HEK293 (cell line): ENCODE data around the gene FIGN.

Experiments used
- CTCF ChIA-PET: fragments of 350-600 bp; formaldehyde crosslinking; extraction: SDS; loops from one replicate; lab custom pipeline; 2021; ENCODE audit warnings: antibody characterized with exemption; lab: Yijun Ruan, JAX
- POLR2A ChIA-PET: fragments of 300-600 bp; formaldehyde crosslinking; extraction: SDS; loops from one replicate; lab custom pipeline; 2020; ENCODE audit warnings: antibody characterized with exemption, inconsistent platforms; lab: Yijun Ruan, JAX
- H3K27ac ChIP-seq: fragments of 200-500 bp; sonication (Bioruptor generic); 2 replicates; pipeline ENCODE4 v1.5.1; 2014; ENCODE audit warnings: low read depth, low read length, control low read depth, inconsistent platforms; ENCODE audit errors: extremely low read depth
- H3K36me3 ChIP-seq, 2 experiments: fragments of 200-500 bp in 1 of 2; sonication (Bioruptor generic) in 1 of 2; 1 replicate in 1 of 2; 2 replicates in 1 of 2; pipeline ENCODE4 v1.5.1; 2014 to 2017; ENCODE audit warnings: inconsistent platforms in 2 of 2, low read length in 2 of 2; ENCODE audit not compliant: control insufficient read depth in 2 of 2, insufficient read depth in 1 of 2
- H3K4me1 ChIP-seq: fragments of 200-500 bp; sonication (Bioruptor generic); 2 replicates; pipeline ENCODE4 v1.5.1; 2014; ENCODE audit warnings: mild to moderate bottlenecking, low read length, inconsistent platforms; ENCODE audit not compliant: control insufficient read depth, insufficient read depth
- H3K4me3 ChIP-seq: 2 replicates; pipeline ENCODE4 v1.5.1; 2011; ENCODE audit warnings: low read depth, mild to moderate bottlenecking, control low read depth, low read length, moderate library complexity
- H3K9me3 ChIP-seq: fragments of 200-500 bp; sonication (Bioruptor generic); 2 replicates; pipeline ENCODE4 v1.5.1; 2014; ENCODE audit warnings: low read depth, low read length, inconsistent platforms; ENCODE audit not compliant: control insufficient read depth, insufficient read depth
- GLI4 ChIP-seq: fragments of 450-650 bp; formaldehyde crosslinking; IDR thresholded peaks from 2 replicates; pipeline ENCODE4 v1.5.1; 2016; ENCODE audit warnings: missing biosample characterization, missing genetic modification characterization
- HOXD13 ChIP-seq: sonication (generic); formaldehyde crosslinking; IDR thresholded peaks from 2 replicates; pipeline ENCODE4 v1.8.0; 2022; ENCODE audit warnings: missing genetic modification reagents, borderline replicate concordance
- OVOL3 ChIP-seq: fragments of 450-650 bp; formaldehyde crosslinking; IDR thresholded peaks from 2 replicates; pipeline ENCODE4 v1.5.1; 2016; ENCODE audit warnings: missing biosample characterization, missing genetic modification characterization
- PBX3 ChIP-seq: sonication (generic); formaldehyde crosslinking; IDR thresholded peaks from 2 replicates; pipeline ENCODE4 v1.8.1; 2022; ENCODE audit warnings: mild to moderate bottlenecking, moderate library complexity, missing genetic modification reagents
- REPIN1 ChIP-seq: fragments of 450-650 bp; formaldehyde crosslinking; IDR thresholded peaks from 2 replicates; pipeline ENCODE4 v1.5.1; 2017; ENCODE audit warnings: missing biosample characterization, missing genetic modification characterization, low read depth
- REST ChIP-seq: fragments of 450-650 bp; formaldehyde crosslinking; IDR thresholded peaks from 2 replicates; pipeline ENCODE4 v1.5.1; 2016; ENCODE audit warnings: missing biosample characterization, missing genetic modification characterization
- SALL2 ChIP-seq: fragments of 450-650 bp; formaldehyde crosslinking; IDR thresholded peaks from 2 replicates; pipeline ENCODE4 v1.5.0; 2017; ENCODE audit warnings: missing biosample characterization, mild to moderate bottlenecking, missing genetic modification characterization, borderline replicate concordance
- SCRT1 ChIP-seq: fragments of 450-650 bp; formaldehyde crosslinking; IDR thresholded peaks from 2 replicates; pipeline ENCODE4 v1.5.1; 2016; ENCODE audit warnings: missing biosample characterization, missing genetic modification characterization, borderline replicate concordance
- SCRT2 ChIP-seq: fragments of 450-650 bp; formaldehyde crosslinking; IDR thresholded peaks from 2 replicates; pipeline ENCODE4 v1.5.1; 2016; ENCODE audit warnings: missing biosample characterization, missing genetic modification characterization
- SP2 ChIP-seq: fragments of 450-650 bp; formaldehyde crosslinking; IDR thresholded peaks from 2 replicates; pipeline ENCODE4 v1.5.1; 2016; ENCODE audit warnings: missing biosample characterization, missing genetic modification characterization
- SP3 ChIP-seq: fragments of 450-650 bp; formaldehyde crosslinking; IDR thresholded peaks from 2 replicates; pipeline ENCODE4 v1.5.1; 2016; ENCODE audit warnings: missing biosample characterization, missing genetic modification characterization
- SP7 ChIP-seq: fragments of 450-650 bp; formaldehyde crosslinking; IDR thresholded peaks from 2 replicates; pipeline ENCODE4 v1.5.1; 2016; ENCODE audit warnings: missing biosample characterization, missing genetic modification characterization
- YY2 ChIP-seq: fragments of 450-650 bp; formaldehyde crosslinking; IDR thresholded peaks from 2 replicates; pipeline ENCODE4 v1.5.1; 2016; ENCODE audit warnings: missing biosample characterization, missing genetic modification characterization
- ZFP69B ChIP-seq: fragments of 450-650 bp; formaldehyde crosslinking; IDR thresholded peaks from 2 replicates; pipeline ENCODE4 v1.5.1; 2016; ENCODE audit warnings: missing biosample characterization, missing genetic modification characterization
- ZNF140 ChIP-seq: fragments of 450-650 bp; formaldehyde crosslinking; IDR thresholded peaks from 2 replicates; pipeline ENCODE4 v1.5.1; 2016; ENCODE audit warnings: missing biosample characterization, missing genetic modification characterization
- ZNF292 ChIP-seq: fragments of 450-650 bp; formaldehyde crosslinking; IDR thresholded peaks from 2 replicates; pipeline ENCODE4 v1.5.1; 2016; ENCODE audit warnings: low read depth, missing biosample characterization, missing genetic modification characterization, borderline replicate concordance
- ZNF335 ChIP-seq: fragments of 450-650 bp; formaldehyde crosslinking; conservative IDR thresholded peaks from 2 replicates; pipeline ENCODE4 v1.5.1; 2016; ENCODE audit warnings: missing biosample characterization, missing genetic modification characterization
- ZNF501 ChIP-seq: fragments of 450-650 bp; formaldehyde crosslinking; IDR thresholded peaks from 2 replicates; pipeline ENCODE4 v1.5.1; 2016; ENCODE audit warnings: missing biosample characterization, missing genetic modification characterization
- ZNF510 ChIP-seq: fragments of 450-650 bp; formaldehyde crosslinking; IDR thresholded peaks from 2 replicates; pipeline ENCODE4 v1.5.1; 2018; ENCODE audit warnings: mild to moderate bottlenecking, missing genetic modification characterization, missing biosample characterization; ENCODE audit not compliant: insufficient replicate concordance
- ZNF600 ChIP-seq: fragments of 450-650 bp; formaldehyde crosslinking; IDR thresholded peaks from 2 replicates; pipeline ENCODE4 v1.5.1; 2016; ENCODE audit warnings: missing biosample characterization, missing genetic modification characterization
- ZSCAN5A ChIP-seq: fragments of 450-650 bp; formaldehyde crosslinking; IDR thresholded peaks from 2 replicates; pipeline ENCODE4 v1.5.1; 2016; ENCODE audit warnings: missing biosample characterization, missing genetic modification characterization
- TF ChIP-seq, protein P1 (sequence below): fragments of 450-650 bp; formaldehyde crosslinking; IDR thresholded peaks from 2 replicates; pipeline ENCODE4 v1.5.1; 2016; ENCODE audit warnings: missing biosample characterization, missing genetic modification characterization
- TF ChIP-seq, protein P2 (sequence below): fragments of 450-650 bp; formaldehyde crosslinking; IDR thresholded peaks from 2 replicates; pipeline ENCODE4 v1.5.1; 2016; ENCODE audit warnings: missing biosample characterization, missing genetic modification characterization
- TF ChIP-seq, protein P3 (sequence below): fragments of 450-650 bp; formaldehyde crosslinking; IDR thresholded peaks from 2 replicates; pipeline ENCODE4 v1.5.1; 2016; ENCODE audit warnings: missing biosample characterization, missing genetic modification characterization

FIGN gene

DNA sequence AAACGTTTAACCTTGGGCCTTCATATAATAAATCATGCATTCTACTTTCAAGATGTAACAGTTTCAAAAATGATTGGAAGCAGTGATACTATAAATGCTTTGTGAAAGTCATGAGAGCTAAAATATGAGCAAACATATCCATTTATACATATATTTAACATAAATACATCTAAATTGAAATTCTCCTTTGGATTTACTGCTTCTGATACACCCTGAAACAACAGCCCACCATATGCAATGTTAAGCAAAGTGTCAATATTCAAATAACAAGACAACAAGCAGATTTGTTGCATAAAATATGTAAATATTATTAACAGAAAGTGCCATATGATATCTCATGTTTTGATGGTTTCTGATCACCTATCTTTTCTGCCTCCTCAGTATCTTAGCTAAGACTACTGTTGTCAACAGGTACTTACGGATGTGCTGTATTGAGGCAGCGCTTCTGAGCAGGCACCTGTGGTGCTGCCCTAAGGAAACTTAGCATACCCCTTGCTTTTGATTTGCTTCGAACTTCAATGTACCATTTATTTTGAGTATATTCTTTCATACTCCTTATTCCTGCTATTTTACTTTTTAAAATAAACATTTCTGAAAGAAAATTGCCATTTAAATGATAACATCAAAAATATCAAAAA lies 6.1 kb downstream of the FIGN start:
- POLR2A ChIA-PET: no interaction called here
- Histone ChIP-seq H3K4me3 (no peak overlapping the region), H3K4me1 (peaks cover 10% of the 10 kb centered on the region), H3K36me3 (no peaks in the 10 kb centered on the region), H3K27ac (no peak overlapping the region), H3K9me3 (no peaks in the 10 kb centered on the region)
- CTCF ChIA-PET: interaction anchor here (0.6 to 0.9 kb wide), 3 partner anchors 221 to 550 kb away, joined by 3 read pairs; no protein-coding TSS in a partner anchor
- 0 out of 2 replicates have a peak, but pooled peaks have one; percentile 20 for TF ChIP-seq ZNF335 (tag by site-specific recombination)
- TF ChIP-seq ZNF600 (tag by site-specific recombination): no peak
- no peak for TF ChIP-seq YY2 (tag by site-specific recombination)
- peak; percentile 73 for TF ChIP-seq SCRT2 (tag by site-specific recombination)
- no peak for TF ChIP-seq SP7 (tag by site-specific recombination)
- TF ChIP-seq SCRT1 (tag by site-specific recombination): peak; percentile 67; the same call in 1 of the 2 replicates
- TF ChIP-seq ZSCAN5A (tag by site-specific recombination): no peak
- TF ChIP-seq HOXD13 (CRISPR knock-in tag): no peak
- TF ChIP-seq SP2: no peak
- TF ChIP-seq ZFP69B (tag by site-specific recombination): no peak
- no peak for TF ChIP-seq ZNF292 (tag by site-specific recombination)

- H3K36me3 ChIP-seq: no peaks in the 10 kb centered on the region
- ChIA-PET POLR2A (interaction anchor here (0.6 kb wide), 1 partner anchor 47 kb away, joined by 3 read pairs; no protein-coding TSS in a partner anchor), CTCF (no interaction called here)
- H3K27ac ChIP-seq: no peak overlapping the region
- H3K4me3 ChIP-seq: no peak overlapping the region
- no peaks in the 10 kb centered on the region for H3K4me1 ChIP-seq
- H3K9me3 ChIP-seq: no peaks in the 10 kb centered on the region
- TF ChIP-seq PBX3 (CRISPR knock-in tag): no peak
- TF ChIP-seq, protein P1, sequence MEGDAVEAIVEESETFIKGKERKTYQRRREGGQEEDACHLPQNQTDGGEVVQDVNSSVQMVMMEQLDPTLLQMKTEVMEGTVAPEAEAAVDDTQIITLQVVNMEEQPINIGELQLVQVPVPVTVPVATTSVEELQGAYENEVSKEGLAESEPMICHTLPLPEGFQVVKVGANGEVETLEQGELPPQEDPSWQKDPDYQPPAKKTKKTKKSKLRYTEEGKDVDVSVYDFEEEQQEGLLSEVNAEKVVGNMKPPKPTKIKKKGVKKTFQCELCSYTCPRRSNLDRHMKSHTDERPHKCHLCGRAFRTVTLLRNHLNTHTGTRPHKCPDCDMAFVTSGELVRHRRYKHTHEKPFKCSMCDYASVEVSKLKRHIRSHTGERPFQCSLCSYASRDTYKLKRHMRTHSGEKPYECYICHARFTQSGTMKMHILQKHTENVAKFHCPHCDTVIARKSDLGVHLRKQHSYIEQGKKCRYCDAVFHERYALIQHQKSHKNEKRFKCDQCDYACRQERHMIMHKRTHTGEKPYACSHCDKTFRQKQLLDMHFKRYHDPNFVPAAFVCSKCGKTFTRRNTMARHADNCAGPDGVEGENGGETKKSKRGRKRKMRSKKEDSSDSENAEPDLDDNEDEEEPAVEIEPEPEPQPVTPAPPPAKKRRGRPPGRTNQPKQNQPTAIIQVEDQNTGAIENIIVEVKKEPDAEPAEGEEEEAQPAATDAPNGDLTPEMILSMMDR (tag by site-specific recombination): no peak
- TF ChIP-seq GLI4 (tag by site-specific recombination): no peak
- no peak for TF ChIP-seq OVOL3 (tag by site-specific recombination)
- TF ChIP-seq ZNF501 (tag by site-specific recombination): no peak
- TF ChIP-seq SCRT1 (tag by site-specific recombination): no peak
- TF ChIP-seq ZNF140 (tag by site-specific recombination): no peak
- TF ChIP-seq, protein P2, sequence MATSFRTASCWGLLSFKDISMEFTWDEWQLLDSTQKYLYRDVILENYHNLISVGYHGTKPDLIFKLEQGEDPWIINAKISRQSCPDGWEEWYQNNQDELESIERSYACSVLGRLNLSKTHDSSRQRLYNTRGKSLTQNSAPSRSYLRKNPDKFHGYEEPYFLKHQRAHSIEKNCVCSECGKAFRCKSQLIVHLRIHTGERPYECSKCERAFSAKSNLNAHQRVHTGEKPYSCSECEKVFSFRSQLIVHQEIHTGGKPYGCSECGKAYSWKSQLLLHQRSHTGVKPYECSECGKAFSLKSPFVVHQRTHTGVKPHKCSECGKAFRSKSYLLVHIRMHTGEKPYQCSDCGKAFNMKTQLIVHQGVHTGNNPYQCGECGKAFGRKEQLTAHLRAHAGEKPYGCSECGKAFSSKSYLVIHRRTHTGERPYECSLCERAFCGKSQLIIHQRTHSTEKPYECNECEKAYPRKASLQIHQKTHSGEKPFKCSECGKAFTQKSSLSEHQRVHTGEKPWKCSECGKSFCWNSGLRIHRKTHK (tag by site-specific recombination): no peak
- TF ChIP-seq, protein P3, sequence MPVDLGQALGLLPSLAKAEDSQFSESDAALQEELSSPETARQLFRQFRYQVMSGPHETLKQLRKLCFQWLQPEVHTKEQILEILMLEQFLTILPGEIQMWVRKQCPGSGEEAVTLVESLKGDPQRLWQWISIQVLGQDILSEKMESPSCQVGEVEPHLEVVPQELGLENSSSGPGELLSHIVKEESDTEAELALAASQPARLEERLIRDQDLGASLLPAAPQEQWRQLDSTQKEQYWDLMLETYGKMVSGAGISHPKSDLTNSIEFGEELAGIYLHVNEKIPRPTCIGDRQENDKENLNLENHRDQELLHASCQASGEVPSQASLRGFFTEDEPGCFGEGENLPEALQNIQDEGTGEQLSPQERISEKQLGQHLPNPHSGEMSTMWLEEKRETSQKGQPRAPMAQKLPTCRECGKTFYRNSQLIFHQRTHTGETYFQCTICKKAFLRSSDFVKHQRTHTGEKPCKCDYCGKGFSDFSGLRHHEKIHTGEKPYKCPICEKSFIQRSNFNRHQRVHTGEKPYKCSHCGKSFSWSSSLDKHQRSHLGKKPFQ (tag by site-specific recombination): no peak
- TF ChIP-seq REPIN1 (tag by site-specific recombination): no peak
- no peak for TF ChIP-seq SALL2 (tag by site-specific recombination)
- TF ChIP-seq REST (tag by site-specific recombination): no peak
- TF ChIP-seq SP3 (tag by site-specific recombination): no peak
- no peak for TF ChIP-seq ZNF510 (tag by site-specific recombination)
Measured at GRCh38 chr2:163723881-163724280, 11.9 kb downstream of the FIGN start.
